Measurements from ENCODE around the gene SEC61A2.
A peak's percentile ranks its signal among the peaks of the same experiment; 100 is the strongest.
"Not testable (repeated sequence)": the region's sequence is repeated elsewhere in the genome, so short reads cannot be mapped to it uniquely, and the experiment has no call there.

Gene SEC61A2

GRCh38 chr10:12129222-12130111, at the start of gene SEC61A2:
Gene SEC61A2 (plus strand): TSS chr10:12129677. CDS start chr10:12129788, 111 bp downstream.
- DNase-seq (ENCODE audit: low read depth, low spot score), result peak; percentile 92

- DNase-seq (ENCODE audit: low read depth, low spot score), result no peak
These were observed 48.0 kb upstream of the SEC61A2 start for GRCh38 chr10:12081470-12081869.

GRCh38 chr10:12081879-12082557, 47.5 kb upstream of the SEC61A2 start:
- no peak for DNase-seq (ENCODE audit: low read depth, low spot score)

- DNase-seq (ENCODE audit: low read depth, low spot score), result no peak
These were observed 40.6 kb upstream of the SEC61A2 start for GRCh38 chr10:12088919-12089318.

- no peak for DNase-seq (ENCODE audit: low read depth, low spot score)
These were observed 38.1 kb upstream of the SEC61A2 start for GRCh38 chr10:12091421-12091820.

GRCh38 chr10:12097361-12097760, 32.1 kb upstream of the SEC61A2 start:
- DNase-seq (ENCODE audit: low read depth, low spot score), result not testable (repeated sequence)

GRCh38 chr10:12097791-12098190, 31.7 kb upstream of the SEC61A2 start:
- DNase-seq (ENCODE audit: low read depth, low spot score), result no peak

GRCh38 chr10:12098966-12099365, 30.5 kb upstream of the SEC61A2 start:
- no peak for DNase-seq (ENCODE audit: low read depth, low spot score)

- no peak for DNase-seq (ENCODE audit: low read depth, low spot score)
These were observed 25.7 kb upstream of the SEC61A2 start for GRCh38 chr10:12103802-12104201.

- DNase-seq (ENCODE audit: low read depth, low spot score), result no peak
These were observed 21.7 kb upstream of the SEC61A2 start for GRCh38 chr10:12107781-12108180.

- no peak for DNase-seq (ENCODE audit: low read depth, low spot score)
These were observed 20.2 kb upstream of the SEC61A2 start for GRCh38 chr10:12109286-12109685.

- DNase-seq (ENCODE audit: low read depth, low spot score), result no peak
These were observed 17.9 kb upstream of the SEC61A2 start for GRCh38 chr10:12111528-12111927.

GRCh38 chr10:12113627-12114026, 15.8 kb upstream of the SEC61A2 start:
- DNase-seq (ENCODE audit: low read depth, low spot score), result no peak

GRCh38 chr10:12121673-12122072, 7.8 kb upstream of the SEC61A2 start:
- DNase-seq (ENCODE audit: low read depth, low spot score), result no peak

- DNase-seq (ENCODE audit: low read depth, low spot score), result no peak
These were observed 878 bp downstream of the SEC61A2 start for GRCh38 chr10:12130237-12130872.

GRCh38 chr10:12135631-12136030, 6.2 kb downstream of the SEC61A2 start:
- no peak for DNase-seq (ENCODE audit: low read depth, low spot score)

GRCh38 chr10:12140038-12140437, 10.6 kb downstream of the SEC61A2 start:
- no peak for DNase-seq (ENCODE audit: low read depth, low spot score)

- no peak for DNase-seq (ENCODE audit: low read depth, low spot score)
These were observed 15.1 kb downstream of the SEC61A2 start for GRCh38 chr10:12144538-12144937.

GRCh38 chr10:12150163-12150562, 20.7 kb downstream of the SEC61A2 start:
- no peak for DNase-seq (ENCODE audit: low read depth, low spot score)

- no peak for DNase-seq (ENCODE audit: low read depth, low spot score)
These were observed 25.0 kb downstream of the SEC61A2 start for GRCh38 chr10:12154516-12154915.

GRCh38 chr10:12156367-12157123, 27.1 kb downstream of the SEC61A2 start:
- no peak for DNase-seq (ENCODE audit: low read depth, low spot score)

GRCh38 chr10:12158111-12158510, 28.6 kb downstream of the SEC61A2 start:
- no peak for DNase-seq (ENCODE audit: low read depth, low spot score)
